WTC11 (cell line): Measurements from ENCODE around the gene UVRAG. TPM values are rescaled to one million over a fixed set of nuclear protein-coding genes. Genes with fewer than 3 reads are reported as not detected.

Source experiments
- CREM ChIP-seq: sonication (generic); formaldehyde crosslinking; IDR thresholded peaks from 2 replicates; pipeline ENCODE4 v1.8.1; 2022; ENCODE audit warnings: mild to moderate bottlenecking, missing genetic modification reagents, moderate library complexity
- ETV6 ChIP-seq: sonication (generic); formaldehyde crosslinking; IDR thresholded peaks from 2 replicates; pipeline ENCODE4 v1.8.1; 2022; ENCODE audit warnings: mild to moderate bottlenecking, missing genetic modification reagents
- FOXP4 ChIP-seq: sonication (generic); formaldehyde crosslinking; IDR thresholded peaks from 2 replicates; pipeline ENCODE4 v1.8.0; 2022; ENCODE audit warnings: mild to moderate bottlenecking, missing genetic modification reagents
- GABPB1 ChIP-seq: sonication (generic); formaldehyde crosslinking; IDR thresholded peaks from 2 replicates; pipeline ENCODE4 v1.8.1; 2023; ENCODE audit warnings: mild to moderate bottlenecking, missing genetic modification reagents
- HMGA2 ChIP-seq: fragments of 250-450 bp; sonication (Bioruptor Pico); IDR thresholded peaks from 2 replicates; pipeline ENCODE4 v1.4.0; 2021; ENCODE audit warnings: mild to moderate bottlenecking, moderate library complexity
- JAZF1 ChIP-seq: fragments of 250-450 bp; sonication (Bioruptor Pico); IDR thresholded peaks from 2 replicates; pipeline ENCODE4 v1.9.0; 2021; ENCODE audit warnings: moderate library complexity, mild to moderate bottlenecking, inconsistent platforms
- MYBL2 ChIP-seq: sonication (generic); formaldehyde crosslinking; IDR thresholded peaks from 2 replicates; pipeline ENCODE4 v1.8.1; 2023; ENCODE audit warnings: mild to moderate bottlenecking, moderate library complexity, missing genetic modification reagents
- NR1H2 ChIP-seq: sonication (generic); formaldehyde crosslinking; IDR thresholded peaks from 2 replicates; pipeline ENCODE4 v1.9.0; 2021; ENCODE audit warnings: mild to moderate bottlenecking, moderate library complexity, missing genetic modification reagents
- NR2C2 ChIP-seq: sonication (generic); formaldehyde crosslinking; IDR thresholded peaks from 2 replicates; pipeline ENCODE4 v1.8.0; 2022; ENCODE audit warnings: mild to moderate bottlenecking, missing genetic modification reagents
- SP1 ChIP-seq: sonication (generic); formaldehyde crosslinking; conservative IDR thresholded peaks from 2 replicates; pipeline ENCODE4 v1.8.1; 2022; ENCODE audit warnings: missing genetic modification reagents
- ZSCAN18 ChIP-seq: fragments of 250-450 bp; sonication (Bioruptor Pico); IDR thresholded peaks from 2 replicates; pipeline ENCODE4 v2.1.2; 2022; ENCODE audit warnings: mild to moderate bottlenecking, moderate library complexity
- total RNA-seq: library from RNA; stranded (reverse); gene quantifications from 3 replicates; pipeline ENCODE4 v1.2.3, GENCODE V29; 2021
- TF ChIP-seq, protein P1 (sequence below): sonication (generic); formaldehyde crosslinking; IDR thresholded peaks from 2 replicates; pipeline ENCODE4 v1.8.0; 2023; ENCODE audit warnings: missing genetic modification reagents, mild to moderate bottlenecking, borderline replicate concordance
- TF ChIP-seq, protein P2 (sequence below): sonication (generic); formaldehyde crosslinking; IDR thresholded peaks from 2 replicates; pipeline ENCODE4 v1.8.0; 2023; ENCODE audit warnings: mild to moderate bottlenecking, missing genetic modification reagents

UVRAG gene
- total RNA-seq, 1 experiment from 2014 or later, result 14.5 TPM

- TF ChIP-seq ZSCAN18 (CRISPR knock-in tag), result no peak
- peak; percentile 24; the same call in 1 of the 2 replicates for TF ChIP-seq SP1
- no peak for TF ChIP-seq JAZF1 (CRISPR knock-in tag)
- peak; percentile 58; the same call in 1 of the 2 replicates for TF ChIP-seq NR1H2 (CRISPR knock-in tag)
- TF ChIP-seq, protein P1, sequence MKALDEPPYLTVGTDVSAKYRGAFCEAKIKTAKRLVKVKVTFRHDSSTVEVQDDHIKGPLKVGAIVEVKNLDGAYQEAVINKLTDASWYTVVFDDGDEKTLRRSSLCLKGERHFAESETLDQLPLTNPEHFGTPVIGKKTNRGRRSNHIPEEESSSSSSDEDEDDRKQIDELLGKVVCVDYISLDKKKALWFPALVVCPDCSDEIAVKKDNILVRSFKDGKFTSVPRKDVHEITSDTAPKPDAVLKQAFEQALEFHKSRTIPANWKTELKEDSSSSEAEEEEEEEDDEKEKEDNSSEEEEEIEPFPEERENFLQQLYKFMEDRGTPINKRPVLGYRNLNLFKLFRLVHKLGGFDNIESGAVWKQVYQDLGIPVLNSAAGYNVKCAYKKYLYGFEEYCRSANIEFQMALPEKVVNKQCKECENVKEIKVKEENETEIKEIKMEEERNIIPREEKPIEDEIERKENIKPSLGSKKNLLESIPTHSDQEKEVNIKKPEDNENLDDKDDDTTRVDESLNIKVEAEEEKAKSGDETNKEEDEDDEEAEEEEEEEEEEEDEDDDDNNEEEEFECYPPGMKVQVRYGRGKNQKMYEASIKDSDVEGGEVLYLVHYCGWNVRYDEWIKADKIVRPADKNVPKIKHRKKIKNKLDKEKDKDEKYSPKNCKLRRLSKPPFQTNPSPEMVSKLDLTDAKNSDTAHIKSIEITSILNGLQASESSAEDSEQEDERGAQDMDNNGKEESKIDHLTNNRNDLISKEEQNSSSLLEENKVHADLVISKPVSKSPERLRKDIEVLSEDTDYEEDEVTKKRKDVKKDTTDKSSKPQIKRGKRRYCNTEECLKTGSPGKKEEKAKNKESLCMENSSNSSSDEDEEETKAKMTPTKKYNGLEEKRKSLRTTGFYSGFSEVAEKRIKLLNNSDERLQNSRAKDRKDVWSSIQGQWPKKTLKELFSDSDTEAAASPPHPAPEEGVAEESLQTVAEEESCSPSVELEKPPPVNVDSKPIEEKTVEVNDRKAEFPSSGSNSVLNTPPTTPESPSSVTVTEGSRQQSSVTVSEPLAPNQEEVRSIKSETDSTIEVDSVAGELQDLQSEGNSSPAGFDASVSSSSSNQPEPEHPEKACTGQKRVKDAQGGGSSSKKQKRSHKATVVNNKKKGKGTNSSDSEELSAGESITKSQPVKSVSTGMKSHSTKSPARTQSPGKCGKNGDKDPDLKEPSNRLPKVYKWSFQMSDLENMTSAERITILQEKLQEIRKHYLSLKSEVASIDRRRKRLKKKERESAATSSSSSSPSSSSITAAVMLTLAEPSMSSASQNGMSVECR (CRISPR knock-in tag), result peak; percentile 93; the same call in 1 of the 2 replicates
- peak; percentile 68; the same call in 1 of the 2 replicates for TF ChIP-seq MYBL2 (CRISPR knock-in tag)
- peak; percentile 72; the same call in 1 of the 2 replicates for TF ChIP-seq GABPB1 (CRISPR knock-in tag)
- TF ChIP-seq HMGA2 (CRISPR knock-in tag), result no peak
- TF ChIP-seq FOXP4 (CRISPR knock-in tag), result peak; percentile 93
- peak; percentile 83 for TF ChIP-seq CREM
- peak; percentile 36; the same call in 1 of the 2 replicates for TF ChIP-seq NR2C2 (CRISPR knock-in tag)
- TF ChIP-seq, protein P2, sequence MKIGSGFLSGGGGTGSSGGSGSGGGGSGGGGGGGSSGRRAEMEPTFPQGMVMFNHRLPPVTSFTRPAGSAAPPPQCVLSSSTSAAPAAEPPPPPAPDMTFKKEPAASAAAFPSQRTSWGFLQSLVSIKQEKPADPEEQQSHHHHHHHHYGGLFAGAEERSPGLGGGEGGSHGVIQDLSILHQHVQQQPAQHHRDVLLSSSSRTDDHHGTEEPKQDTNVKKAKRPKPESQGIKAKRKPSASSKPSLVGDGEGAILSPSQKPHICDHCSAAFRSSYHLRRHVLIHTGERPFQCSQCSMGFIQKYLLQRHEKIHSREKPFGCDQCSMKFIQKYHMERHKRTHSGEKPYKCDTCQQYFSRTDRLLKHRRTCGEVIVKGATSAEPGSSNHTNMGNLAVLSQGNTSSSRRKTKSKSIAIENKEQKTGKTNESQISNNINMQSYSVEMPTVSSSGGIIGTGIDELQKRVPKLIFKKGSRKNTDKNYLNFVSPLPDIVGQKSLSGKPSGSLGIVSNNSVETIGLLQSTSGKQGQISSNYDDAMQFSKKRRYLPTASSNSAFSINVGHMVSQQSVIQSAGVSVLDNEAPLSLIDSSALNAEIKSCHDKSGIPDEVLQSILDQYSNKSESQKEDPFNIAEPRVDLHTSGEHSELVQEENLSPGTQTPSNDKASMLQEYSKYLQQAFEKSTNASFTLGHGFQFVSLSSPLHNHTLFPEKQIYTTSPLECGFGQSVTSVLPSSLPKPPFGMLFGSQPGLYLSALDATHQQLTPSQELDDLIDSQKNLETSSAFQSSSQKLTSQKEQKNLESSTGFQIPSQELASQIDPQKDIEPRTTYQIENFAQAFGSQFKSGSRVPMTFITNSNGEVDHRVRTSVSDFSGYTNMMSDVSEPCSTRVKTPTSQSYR (CRISPR knock-in tag), result peak; percentile 86; the same call in 1 of the 2 replicates
- TF ChIP-seq ETV6, result peak; percentile 93
Measured at GRCh38 chr11:75768112-75768908, 46.7 kb upstream of the UVRAG start, which contains the start of gene DGAT2 (continued).
